ENCODE data around the gene ARHGAP22. TPM values are rescaled to one million over a fixed set of nuclear protein-coding genes. Genes with fewer than 3 reads are reported as not detected.

ARHGAP22 gene
- total RNA-seq, 1 donor from 2014 or later, result 3.8 TPM

- H3K9me3 ChIP-seq (replicated peaks), result no peaks in the 10 kb centered on the region
- H3K27me3 ChIP-seq (ENCODE audit: low read depth), result no peaks in the 10 kb centered on the region
- intact Hi-C loops (cut with micrococcal nuclease), result no loop called here
- no peak overlapping the region for H3K4me3 ChIP-seq
- H3K36me3 ChIP-seq, result no peaks in the 10 kb centered on the region
- peaks cover 24% of the 10 kb centered on the region for H3K4me1 ChIP-seq
- no peak for TF ChIP-seq CTCF (IDR thresholded peaks at IDR 0.05; ENCODE audit: borderline replicate concordance)
- no peak for DNase-seq
- H3K27ac ChIP-seq (replicated peaks), result no peak overlapping the region
Measured at GRCh38 chr10:48595539-48595932, 9.3 kb downstream of the ARHGAP22 start.

- H3K4me1 ChIP-seq, result peaks cover 21% of the 10 kb centered on the region
- intact Hi-C loops (cut with micrococcal nuclease), result no loop called here
- no peak for TF ChIP-seq CTCF (IDR thresholded peaks at IDR 0.05; ENCODE audit: borderline replicate concordance)
- H3K4me3 ChIP-seq, result no peak overlapping the region
- H3K9me3 ChIP-seq (replicated peaks), result no peaks in the 10 kb centered on the region
- no peaks in the 10 kb centered on the region for H3K36me3 ChIP-seq
- H3K27ac ChIP-seq (replicated peaks), result no peak overlapping the region
- DNase-seq, result no peak
- no peaks in the 10 kb centered on the region for H3K27me3 ChIP-seq (ENCODE audit: low read depth)
Measured at GRCh38 chr10:48594803-48595538, 9.9 kb downstream of the ARHGAP22 start.

GRCh38 chr10:48594371-48594770 lies 10.5 kb downstream of the ARHGAP22 start:
- Histone ChIP-seq H3K27ac (replicated peaks) (no peak overlapping the region), H3K9me3 (replicated peaks) (no peaks in the 10 kb centered on the region), H3K4me1 (peaks cover 21% of the 10 kb centered on the region), H3K36me3 (no peaks in the 10 kb centered on the region), H3K27me3 (ENCODE audit: low read depth) (no peaks in the 10 kb centered on the region), H3K4me3 (no peak overlapping the region)
- intact Hi-C loops (cut with micrococcal nuclease), result no loop called here
- no peak for DNase-seq
- no peak for TF ChIP-seq CTCF (IDR thresholded peaks at IDR 0.05; ENCODE audit: borderline replicate concordance)

GRCh38 chr10:48592346-48592745 lies 12.5 kb downstream of the ARHGAP22 start:
- intact Hi-C loops (cut with micrococcal nuclease), result no loop called here
- Histone ChIP-seq H3K36me3 (no peaks in the 10 kb centered on the region), H3K27me3 (ENCODE audit: low read depth) (no peaks in the 10 kb centered on the region), H3K27ac (replicated peaks) (no peak overlapping the region), H3K9me3 (replicated peaks) (no peaks in the 10 kb centered on the region), H3K4me3 (no peak overlapping the region), H3K4me1 (peaks cover 27% of the 10 kb centered on the region)
- no peak for TF ChIP-seq CTCF (IDR thresholded peaks at IDR 0.05; ENCODE audit: borderline replicate concordance)
- no peak for DNase-seq

GRCh38 chr10:48590945-48591344 lies 13.9 kb downstream of the ARHGAP22 start:
- H3K4me1 ChIP-seq, result peaks cover 30% of the 10 kb centered on the region
- DNase-seq, result no peak
- peaks cover under 1% of the 10 kb centered on the region for H3K9me3 ChIP-seq (replicated peaks)
- H3K4me3 ChIP-seq, result no peak overlapping the region
- no peak for TF ChIP-seq CTCF (IDR thresholded peaks at IDR 0.05; ENCODE audit: borderline replicate concordance)
- H3K27me3 ChIP-seq (ENCODE audit: low read depth), result no peaks in the 10 kb centered on the region
- H3K27ac ChIP-seq (replicated peaks), result no peak overlapping the region
- H3K36me3 ChIP-seq, result no peaks in the 10 kb centered on the region
- intact Hi-C loops (cut with micrococcal nuclease), result no loop called here
